Forelimb muscle (tissue), 1 donor: Measurements from ENCODE around the gene BTBD7. TPM values are rescaled to one million over a fixed set of nuclear protein-coding genes. Genes with fewer than 3 reads are reported as not detected.
"Not testable (repeated sequence)": the region's sequence is repeated elsewhere in the genome, so short reads cannot be mapped to it uniquely, and the experiment has no call there.

ENCODE experiments used
- DNase-seq: peaks from one replicate; pipeline ENCODE4 v3.0.0-alpha.2; 2013; ENCODE audit warnings: low read depth
- polyA plus RNA-seq: library from polyadenylated mRNA; unstranded; fragments of 120-200 nt; gene quantifications from one replicate; pipeline ENCODE4 v1.2.1, GENCODE V29; 2013; ENCODE audit not compliant: insufficient read length

The BTBD7 gene
- polyA plus RNA-seq, 1 donor: 19.3 TPM

DNA sequence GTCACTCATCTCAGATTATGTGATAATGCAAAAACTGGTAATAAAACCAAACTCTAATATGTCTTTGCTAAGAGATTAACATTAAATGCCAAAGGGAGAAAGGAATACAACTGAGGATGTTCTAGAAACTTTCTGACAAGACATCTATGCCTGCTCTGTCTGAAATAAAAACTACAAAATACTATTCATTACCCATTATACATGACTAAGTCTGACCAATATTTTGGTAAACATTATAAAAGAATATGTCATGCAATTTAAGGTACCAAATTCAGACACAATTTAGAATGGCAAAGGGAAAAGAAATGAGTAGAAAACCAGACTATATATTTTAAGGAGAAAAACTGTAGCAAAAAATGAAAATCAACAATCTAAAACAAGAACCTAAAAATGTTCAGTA is 86.3 kb downstream of the BTBD7 start:
- DNase-seq: no peak

GRCh38 chr14:93245764-93246420 is 86.9 kb downstream of the BTBD7 start:
- no peak for DNase-seq

GRCh38 chr14:93240678-93241000 is 92.2 kb downstream of the BTBD7 start:
- DNase-seq: no peak

GRCh38 chr14:93239869-93240677 is 92.8 kb downstream of the BTBD7 start:
- no peak for DNase-seq

GRCh38 chr14:93234798-93235197 is 98.0 kb downstream of the BTBD7 start:
- DNase-seq: no peak

DNA sequence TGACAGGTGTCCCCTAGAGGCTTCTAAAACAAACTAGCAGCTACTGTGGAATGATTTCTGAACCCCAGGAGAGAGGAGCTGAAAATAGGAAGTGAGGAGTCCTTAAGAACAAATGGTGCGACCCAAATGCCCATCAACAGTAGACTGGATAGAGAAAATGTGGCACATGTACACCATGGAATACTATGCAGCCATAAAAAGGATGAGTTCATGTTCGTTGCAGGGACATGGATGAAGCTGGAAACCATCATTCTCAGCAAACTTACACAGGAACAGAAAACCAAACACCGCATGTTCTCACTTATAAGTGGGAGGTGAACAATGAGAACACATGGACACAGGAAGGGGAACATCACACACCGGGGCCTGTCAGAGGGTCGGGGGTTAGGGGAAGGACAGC is 99.8 kb downstream of the BTBD7 start:
- not testable (repeated sequence) for DNase-seq

DNA sequence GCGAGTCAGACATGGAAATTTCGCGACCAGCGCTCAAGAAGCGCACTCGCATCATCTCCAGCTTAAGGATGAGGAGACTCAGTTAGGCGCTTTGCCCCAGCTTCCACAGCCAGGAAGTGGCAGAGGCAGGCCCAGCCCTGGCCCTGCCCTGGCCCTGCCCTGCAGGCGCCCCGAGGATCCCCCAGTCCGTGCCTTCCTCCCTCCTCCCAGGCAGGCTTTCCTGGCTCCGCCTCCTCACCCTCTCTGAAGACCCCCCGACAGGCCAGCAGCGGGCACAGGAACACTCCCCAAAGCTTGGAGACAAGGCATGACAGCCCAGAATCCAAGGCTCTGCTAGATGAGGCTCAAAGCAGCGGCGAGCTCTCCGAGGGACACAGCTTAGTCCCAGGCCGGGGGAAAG is 100.7 kb downstream of the BTBD7 start:
- DNase-seq: no peak

DNA sequence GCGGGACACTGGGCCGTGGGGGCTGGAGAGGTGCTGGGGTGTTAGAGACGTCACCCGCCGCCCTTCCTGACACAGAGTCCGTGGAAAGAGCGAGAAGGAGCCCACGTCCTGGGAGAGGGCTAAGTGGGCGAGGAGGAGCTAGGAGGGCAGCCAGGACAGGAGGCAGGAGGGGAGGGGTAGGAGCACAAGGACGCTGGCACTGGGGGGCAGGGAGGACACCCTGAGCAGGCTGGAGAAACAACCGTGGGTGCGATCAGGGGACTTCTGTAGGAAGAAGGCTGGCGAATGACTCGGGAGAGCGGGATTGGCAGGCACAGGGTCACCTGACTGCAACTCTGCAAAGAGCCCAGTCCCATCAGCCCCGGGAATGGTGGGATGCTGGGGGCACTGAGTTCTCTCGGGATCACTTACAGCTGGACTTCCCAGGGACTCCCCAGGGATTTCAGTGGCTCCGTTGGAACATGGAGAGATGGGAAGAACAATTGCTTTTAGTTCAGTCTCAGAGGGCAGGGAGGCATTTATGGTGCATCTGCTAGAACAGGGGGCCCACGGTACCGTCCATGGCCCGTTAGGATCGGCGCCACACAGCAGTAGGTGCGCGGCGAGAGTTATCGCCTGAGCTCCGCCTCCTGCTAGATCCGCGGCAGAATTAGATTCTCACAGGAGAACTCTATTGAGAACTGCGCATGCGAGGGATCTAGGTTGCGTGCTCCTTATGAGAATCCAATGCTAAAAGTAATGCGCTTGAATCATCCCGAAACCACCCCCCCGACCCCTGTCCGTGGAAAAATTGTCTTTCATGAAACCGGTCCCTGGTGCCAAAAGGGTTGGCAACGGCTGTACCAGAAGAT is 101.5 kb downstream of the BTBD7 start:
- no peak for DNase-seq

DNA sequence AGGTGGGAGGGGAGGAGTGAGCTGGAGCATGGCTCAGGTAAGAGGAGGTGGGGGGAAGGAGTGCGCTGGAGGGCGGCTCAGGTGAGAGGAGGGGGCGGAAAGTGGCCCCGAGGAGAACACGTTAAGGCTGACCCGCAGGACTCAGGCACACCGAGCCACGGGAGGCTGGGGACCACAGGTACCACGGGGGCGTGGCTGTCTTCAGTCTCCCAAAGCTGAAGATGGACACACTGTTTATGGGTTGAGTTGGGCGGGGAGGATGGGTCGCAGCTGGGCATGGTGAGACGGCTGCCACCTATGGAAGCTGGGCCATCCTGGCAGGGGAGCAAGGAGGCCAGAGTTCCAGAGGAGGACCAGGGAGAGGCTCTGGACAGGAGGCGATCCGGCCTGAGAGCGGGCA is 102.3 kb downstream of the BTBD7 start:
- DNase-seq: no peak

GRCh38 chr14:93228550-93228949 is 104.3 kb downstream of the BTBD7 start:
- no peak for DNase-seq

DNA sequence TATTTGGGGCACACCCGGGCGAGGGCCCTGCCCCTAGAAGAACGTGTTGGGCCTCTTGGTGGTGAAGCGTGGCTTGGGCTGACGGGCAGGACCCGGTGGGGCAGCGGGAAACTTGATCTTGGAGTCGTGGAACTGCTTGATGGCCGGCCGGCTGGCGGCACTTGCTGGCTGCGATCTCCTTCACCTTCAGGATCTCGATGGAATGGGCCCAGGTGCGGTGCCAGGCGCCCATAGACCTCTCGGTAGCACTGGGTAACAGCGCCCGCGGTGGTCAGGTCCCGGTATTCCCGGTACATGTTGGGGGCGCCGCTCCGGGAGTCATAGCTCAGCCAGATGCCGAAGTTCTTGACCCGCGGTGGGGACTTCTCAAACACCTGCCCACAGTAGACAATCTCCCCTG is 109.3 kb downstream of the BTBD7 start:
- DNase-seq: no peak

DNA sequence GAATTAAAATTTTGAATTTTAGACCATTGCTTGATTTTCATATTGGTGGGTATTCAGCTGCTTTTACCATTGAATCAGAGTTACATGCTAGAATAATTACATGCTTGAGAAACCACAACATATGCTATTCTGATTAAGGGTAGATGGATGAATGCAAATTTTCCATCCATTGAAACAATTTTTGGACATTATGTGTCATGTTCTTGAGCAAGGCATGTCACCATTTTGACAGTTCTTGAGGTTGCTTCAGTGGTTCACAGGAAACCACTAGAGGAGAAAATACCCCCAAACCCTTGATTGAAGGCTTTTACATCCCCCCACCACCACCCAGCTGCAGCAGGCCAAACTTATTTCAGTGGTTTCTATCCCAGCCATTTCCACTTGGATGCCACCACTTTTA is 112.3 kb downstream of the BTBD7 start:
- DNase-seq: no peak

GRCh38 chr14:93219103-93219726 is 113.6 kb downstream of the BTBD7 start:
- DNase-seq: no peak

DNA sequence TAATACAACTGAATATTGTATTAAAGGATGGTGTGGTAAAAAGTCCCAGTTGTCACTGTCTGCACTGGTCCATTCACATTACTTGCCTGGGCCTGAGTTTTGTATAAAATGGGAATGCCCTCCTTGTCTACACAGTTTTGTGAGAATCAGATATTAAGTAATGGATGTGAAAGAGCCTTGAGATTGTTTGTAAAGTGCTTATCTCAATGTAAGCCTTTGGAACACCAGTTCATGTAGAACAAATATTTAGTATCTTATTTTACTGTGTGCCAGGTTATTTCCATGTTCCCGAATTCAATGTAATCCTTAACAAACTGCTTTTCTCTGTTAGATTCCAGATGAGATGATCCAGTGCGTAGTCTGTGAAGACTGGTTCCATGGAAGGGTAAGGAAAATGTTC is 118.2 kb downstream of the BTBD7 start:
- no peak for DNase-seq

DNA sequence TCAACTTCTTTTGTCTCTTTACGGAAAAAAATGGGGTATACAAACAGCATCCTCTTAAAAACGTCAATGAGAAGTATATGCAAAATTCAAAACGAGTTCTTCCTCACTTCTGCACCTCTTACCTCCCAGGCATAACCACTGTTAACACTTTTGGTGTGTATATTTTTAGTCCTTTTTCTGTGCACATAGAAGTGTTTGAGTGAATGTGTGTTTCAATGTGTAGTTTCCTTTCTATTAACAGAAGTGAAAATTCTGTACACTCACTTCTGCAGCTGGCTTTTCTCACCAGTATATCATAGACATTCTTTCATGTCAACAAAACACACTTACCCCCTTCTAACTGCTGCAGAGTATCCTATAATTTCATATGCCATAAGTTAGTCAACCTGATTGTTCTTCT is 120.4 kb downstream of the BTBD7 start:
- no peak for DNase-seq

- DNase-seq: no peak
These were observed 125.1 kb downstream of the BTBD7 start for GRCh38 chr14:93207468-93208308.

DNA sequence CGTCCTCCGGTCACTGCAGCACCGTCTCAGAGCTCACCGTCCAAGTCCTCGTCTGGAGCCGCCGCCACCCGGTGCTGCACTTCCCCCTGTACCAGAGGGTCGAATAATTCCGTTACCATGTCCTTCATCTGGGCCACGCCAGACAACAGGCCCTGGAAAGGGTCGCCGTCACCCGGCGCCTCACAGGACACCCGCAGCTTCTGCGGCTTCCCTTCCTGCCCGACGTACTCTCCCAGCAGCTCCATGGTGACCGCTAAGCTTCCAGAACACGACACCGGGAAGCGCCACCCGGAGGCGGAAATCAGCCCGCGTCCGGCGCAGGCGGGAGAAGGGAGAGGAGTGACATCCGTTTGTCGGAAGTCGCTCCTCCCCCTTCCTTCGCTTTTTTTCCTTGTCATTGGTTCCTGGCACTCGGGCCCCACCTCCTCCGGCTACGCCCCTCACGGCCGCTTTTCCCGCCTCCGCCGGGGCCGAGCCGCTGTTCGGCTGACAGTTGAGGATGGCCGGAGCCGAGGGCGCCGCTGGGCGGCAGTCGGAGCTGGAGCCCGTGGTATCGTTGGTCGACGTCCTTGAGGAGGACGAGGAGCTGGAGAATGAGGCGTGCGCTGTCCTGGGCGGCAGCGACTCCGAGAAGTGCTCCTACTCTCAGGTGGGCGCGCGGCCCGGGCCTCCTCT is 125.9 kb downstream of the BTBD7 start, which contains the start of the genes GON7 and UBR7:
Gene GON7, minus strand, starts transcription at position 273 of the 675 bp plus-strand sequence. Its CDS starts 28 bp downstream, at position 245.
Gene UBR7, plus strand, starts transcription at position 464 of the 675 bp plus-strand sequence. Its CDS starts 36 bp downstream, at position 500.
- peak; percentile 95 for DNase-seq

DNA sequence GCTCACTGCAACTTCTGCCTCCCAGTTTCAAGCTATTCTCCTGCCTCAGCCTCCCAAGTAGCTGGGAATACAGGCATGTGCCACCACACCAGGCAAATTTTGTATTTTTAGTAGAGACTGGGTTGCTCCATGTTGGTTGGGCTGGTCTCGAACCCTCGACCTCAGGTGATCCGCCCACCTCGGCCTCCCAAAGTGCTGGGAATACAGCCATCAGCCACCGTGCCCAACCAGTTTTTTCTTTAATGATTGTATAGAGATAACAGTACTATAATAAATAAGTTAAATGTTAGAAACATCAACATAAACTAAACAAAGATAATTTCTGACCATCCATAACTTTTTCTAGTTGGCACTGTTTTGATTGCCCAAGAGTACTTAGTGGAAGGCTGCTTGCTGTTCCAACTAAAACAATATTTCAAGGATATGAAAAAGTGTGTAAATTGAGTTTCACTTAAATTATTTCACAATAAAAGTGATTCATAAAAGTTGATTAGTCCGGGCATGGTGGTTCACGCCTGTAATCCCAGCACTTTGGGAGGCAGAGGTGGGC is 131.6 kb downstream of the BTBD7 start:
- DNase-seq: no peak

DNA sequence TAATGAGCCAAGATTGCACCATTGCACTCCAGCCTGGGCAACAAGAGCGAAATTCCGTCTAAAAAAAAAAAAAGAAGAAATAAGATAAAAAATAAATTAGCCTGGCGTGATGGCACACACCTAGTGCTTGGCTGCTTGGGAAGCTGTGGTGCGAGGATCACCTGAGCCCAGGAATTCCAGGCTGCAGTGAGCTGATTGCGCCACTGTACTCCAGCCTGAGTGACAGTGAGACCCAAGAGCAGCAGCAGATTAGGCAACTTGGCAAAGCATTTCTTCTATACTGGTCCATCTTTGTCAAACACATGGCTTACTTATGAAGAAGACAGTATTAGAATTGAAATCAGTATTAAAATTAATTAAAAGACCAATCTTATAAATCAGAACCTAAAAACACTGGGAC is 132.3 kb downstream of the BTBD7 start:
- no peak for DNase-seq

DNA sequence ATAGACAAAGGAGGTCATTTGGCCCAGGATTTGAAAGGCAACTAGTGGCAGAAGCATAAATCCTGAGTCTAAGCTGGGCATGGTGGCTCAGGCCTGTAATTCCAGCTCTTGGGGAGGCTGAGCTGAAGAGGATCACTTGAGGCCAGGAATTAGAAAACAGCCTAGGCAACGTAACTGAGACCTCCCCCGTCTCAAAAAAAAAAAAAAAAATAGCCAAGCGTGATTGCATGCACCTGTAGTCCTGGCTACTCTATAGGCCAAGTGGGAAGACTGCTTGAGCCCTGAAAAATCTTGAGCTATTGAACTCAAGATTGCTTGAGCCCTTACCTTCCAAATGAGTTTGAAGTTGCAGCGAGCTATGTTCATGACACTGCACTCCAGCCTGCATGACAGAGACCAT is 133.8 kb downstream of the BTBD7 start:
- no peak for DNase-seq
